ENCODE measurements around the gene DMRTC1. TPM values are rescaled to one million over a fixed set of nuclear protein-coding genes. Genes with fewer than 3 reads are reported as not detected.

DMRTC1 gene
- polyA plus RNA-seq, 4 donors: 0.30 to 0.96 (median 0.52) TPM

Other genes with a start within 250 kb of the DMRTC1 start
- gene PHKA1, start 229.5 kb downstream of the DMRTC1 start, polyA plus RNA-seq (ENCODE audit: insufficient read length in 4 of 4): 1 to 10 TPM; 4.8 to 6.0 (median 5.5) TPM
- gene DMRTC1B, start 166.9 kb downstream of the DMRTC1 start, polyA plus RNA-seq (ENCODE audit: insufficient read length in 4 of 4): 1 to 10 TPM; 3.3 to 5.3 (median 3.7) TPM
- gene FAM236B, start 161.2 kb downstream of the DMRTC1 start, polyA plus RNA-seq (ENCODE audit: insufficient read length in 4 of 4): under 1 TPM in 1 of 4 donors, not detected in 3; 0.56 TPM
- not detected for gene FAM236D, start 135.6 kb downstream of the DMRTC1 start, polyA plus RNA-seq (ENCODE audit: insufficient read length in 4 of 4)
- not detected for gene FAM236C, start 31.2 kb downstream of the DMRTC1 start, polyA plus RNA-seq (ENCODE audit: insufficient read length in 4 of 4)
- under 1 TPM in 1 of 4 donors, not detected in 3; 0.47 TPM for gene FAM236A, start 5.6 kb downstream of the DMRTC1 start, polyA plus RNA-seq (ENCODE audit: insufficient read length in 4 of 4)
- under 1 TPM in 1 of 4 donors, not detected in 3; 0.13 TPM for gene PABPC1L2B, start 59.1 kb upstream of the DMRTC1 start, polyA plus RNA-seq (ENCODE audit: insufficient read length in 4 of 4)
- not detected for gene PABPC1L2A, start 135.7 kb upstream of the DMRTC1 start, polyA plus RNA-seq (ENCODE audit: insufficient read length in 4 of 4)